GM20000 (cell line): ENCODE data around the gene TAF9B.
"Not testable (repeated sequence)": the region's sequence is repeated elsewhere in the genome, so short reads cannot be mapped to it uniquely, and the experiment has no call there.

Experiments used
- DNase-seq: peaks from one replicate; pipeline ENCODE4 v3.0.0; 2012; ENCODE audit warnings: low spot score
- CTCF ChIP-seq: IDR thresholded peaks from 2 replicates; pipeline ENCODE4 v1.5.1; 2012; ENCODE audit warnings: mild to moderate bottlenecking, control low read depth; ENCODE audit errors: extremely low read depth, missing control alignments

TAF9B gene

DNA sequence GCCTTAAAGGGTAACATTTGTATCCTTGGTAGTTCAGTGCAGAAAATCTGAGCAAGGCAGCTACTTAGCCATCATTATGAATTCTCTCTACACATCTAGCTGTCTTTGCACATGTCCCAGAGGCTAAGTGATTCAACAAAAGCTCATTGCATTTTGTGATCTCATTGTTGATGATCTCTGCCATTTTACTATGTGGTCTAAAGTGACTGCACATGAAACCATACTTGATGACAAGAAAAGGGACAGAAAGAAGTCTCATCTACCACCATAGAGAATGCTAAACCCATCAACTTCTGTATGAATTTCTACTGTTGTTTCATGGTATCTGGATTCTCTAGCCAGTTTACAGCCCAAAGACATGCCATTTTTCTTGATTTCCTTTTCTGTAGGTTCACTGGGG is 41.3 kb downstream of the TAF9B start:
- DNase-seq, result no peak
- no peak for TF ChIP-seq CTCF

GRCh38 chrX:78092296-78092695 is 47.2 kb downstream of the TAF9B start:
- DNase-seq, result no peak
- peak; percentile 13 for TF ChIP-seq CTCF

DNA sequence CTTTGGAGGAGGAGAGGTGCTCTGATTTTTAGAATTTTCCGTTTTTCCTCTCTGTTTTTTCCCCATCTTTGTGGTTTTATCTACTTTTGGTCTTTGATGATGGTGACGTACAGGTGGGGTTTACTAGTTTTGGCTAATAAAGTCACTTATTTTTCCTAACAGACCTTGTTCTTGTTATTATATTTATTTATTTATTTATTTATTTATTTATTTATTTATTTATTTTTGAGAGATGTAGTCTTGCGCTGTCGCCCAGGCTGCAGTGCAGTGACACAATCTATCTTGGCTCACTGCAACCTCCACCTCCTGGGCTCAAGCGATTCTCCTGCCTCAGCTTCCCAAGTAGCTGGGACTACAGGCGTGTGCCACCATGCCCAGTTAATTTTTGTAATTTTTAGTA is 58.0 kb downstream of the TAF9B start:
- DNase-seq, result not testable (repeated sequence)
